Amniotic epithelial cell (primary cell): ENCODE data around the gene RCOR2.
A peak's percentile ranks its signal among the peaks of the same experiment; 100 is the strongest.
"Not testable (repeated sequence)": the region's sequence is repeated elsewhere in the genome, so short reads cannot be mapped to it uniquely, and the experiment has no call there.

ENCODE experiments used
- DNase-seq: peaks from one replicate; pipeline ENCODE4 v3.0.0-alpha.2; 2010; ENCODE audit warnings: low read depth

Gene RCOR2

DNA sequence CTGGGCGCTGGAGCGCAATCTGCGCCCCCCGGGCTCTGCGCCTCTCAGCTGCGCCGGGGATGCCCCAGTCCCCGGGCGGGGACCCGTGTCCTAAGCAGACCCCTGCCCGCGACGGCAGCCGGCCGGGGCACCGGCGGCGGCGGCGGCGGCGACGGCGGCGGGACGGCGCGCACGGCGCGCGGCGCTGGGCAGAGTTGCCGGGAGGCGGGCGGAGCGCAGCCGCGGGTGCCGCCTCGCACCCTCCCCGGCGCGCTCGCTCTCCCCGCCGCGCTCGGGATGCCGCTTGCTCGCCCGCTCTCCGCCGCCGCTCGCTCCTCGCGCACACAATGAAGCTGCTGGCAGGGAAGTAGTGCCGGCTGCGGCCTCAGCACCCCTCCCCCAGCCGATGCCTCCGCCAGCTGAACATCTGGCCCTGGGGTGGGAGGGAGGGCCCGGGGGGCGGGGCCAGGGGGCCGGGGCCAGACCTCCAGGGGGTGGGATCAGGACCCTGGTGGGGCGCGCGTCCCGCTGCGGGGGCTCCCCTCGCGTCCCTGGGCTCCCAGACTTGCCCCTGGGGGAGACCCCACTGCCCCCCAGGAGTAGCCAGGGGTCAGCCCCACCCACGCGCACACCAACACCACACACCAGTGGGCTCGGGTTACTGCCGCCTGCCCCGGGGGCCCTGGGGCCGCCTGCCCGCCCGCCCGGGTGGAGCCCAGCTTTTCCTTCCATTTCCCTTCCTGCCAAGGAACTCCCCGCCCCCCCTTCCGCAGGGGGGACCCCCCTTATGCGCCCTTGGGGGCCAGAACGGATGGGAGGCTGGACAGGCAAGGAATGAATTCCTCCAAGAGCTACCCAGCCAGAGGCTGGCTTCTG is at the start of gene RCOR2:
RCOR2 (minus strand) TSS at position 328 of the 855 bp plus-strand sequence. CDS start 708 bp downstream, outside the sequence.
- peak; percentile 85 for DNase-seq

DNA sequence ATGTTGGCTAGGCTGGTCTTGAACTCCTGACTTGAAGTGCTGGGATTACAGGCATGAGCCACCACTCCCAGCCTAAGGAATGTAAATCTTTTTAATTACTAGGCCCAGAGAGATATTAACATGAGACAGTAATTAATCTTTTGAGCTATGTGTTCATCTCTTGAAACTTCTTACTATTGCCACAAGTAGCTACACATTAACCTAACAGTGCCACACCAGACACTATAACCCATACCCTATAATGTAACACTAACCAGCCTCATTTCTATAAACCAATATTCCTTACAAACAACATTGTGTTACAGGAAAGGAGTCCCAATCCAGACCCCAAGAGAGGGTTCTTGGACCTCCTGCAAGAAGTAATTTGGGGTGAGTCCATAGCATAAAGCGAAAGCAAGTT is 49.5 kb upstream of the RCOR2 start:
- DNase-seq: no peak

DNA sequence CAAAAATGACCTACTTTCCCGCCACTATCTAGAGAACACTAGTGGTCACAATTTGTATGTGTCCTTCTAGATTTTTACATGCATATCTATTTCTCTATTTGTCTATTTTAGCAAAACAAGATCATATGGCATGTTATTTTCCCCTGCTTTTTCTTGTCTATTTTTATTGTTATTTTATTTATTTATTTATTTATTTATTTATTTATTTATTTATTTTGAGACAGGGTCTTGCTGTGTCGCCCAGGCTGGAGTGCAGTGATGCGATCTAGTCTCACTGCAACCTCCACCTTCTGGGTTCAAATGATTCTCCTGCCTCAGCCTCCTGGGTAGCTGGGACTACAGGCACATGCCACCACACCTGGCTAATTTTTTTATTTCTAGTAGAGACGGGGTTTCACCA is 46.9 kb upstream of the RCOR2 start:
- not testable (repeated sequence) for DNase-seq

DNA sequence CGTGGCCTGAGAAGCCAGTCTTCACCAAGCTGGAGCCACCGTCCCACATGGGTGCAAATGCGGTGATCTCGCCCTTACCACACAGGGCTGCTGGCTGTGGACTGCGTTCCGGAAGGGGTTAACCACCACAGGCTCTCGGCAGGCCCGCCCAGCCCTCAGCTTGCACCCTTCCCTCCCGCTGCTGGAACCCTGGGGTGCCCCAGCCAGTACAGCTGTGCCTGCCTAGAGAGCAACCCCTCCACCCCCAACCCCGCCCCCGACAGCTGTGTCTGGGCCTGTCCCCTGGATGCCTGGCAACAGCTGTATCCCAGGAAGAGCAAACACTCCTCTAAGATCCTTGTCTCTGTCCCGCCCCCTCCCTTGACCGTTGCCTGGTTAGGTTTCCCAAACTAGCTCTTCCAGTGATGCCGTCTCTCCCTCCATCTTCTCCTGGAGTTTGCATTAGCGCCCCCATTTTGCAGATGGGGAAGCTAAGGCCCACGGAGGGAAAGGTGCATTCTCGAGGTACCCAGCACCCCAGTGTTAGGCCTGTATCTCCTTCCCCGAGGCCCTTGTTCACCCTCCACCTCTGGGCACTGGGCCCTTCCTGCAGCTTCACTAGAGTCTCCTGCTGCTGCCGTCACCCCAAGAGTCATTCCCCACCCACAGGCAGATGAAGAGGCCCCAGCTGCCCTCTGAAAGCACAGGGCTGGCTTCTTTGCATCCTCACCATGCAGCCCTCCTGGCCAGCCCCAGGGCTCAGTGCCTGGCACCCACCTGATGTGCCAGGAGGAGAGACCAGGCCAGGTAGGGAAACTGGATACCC is 44.8 kb upstream of the RCOR2 start:
- no peak for DNase-seq

DNA sequence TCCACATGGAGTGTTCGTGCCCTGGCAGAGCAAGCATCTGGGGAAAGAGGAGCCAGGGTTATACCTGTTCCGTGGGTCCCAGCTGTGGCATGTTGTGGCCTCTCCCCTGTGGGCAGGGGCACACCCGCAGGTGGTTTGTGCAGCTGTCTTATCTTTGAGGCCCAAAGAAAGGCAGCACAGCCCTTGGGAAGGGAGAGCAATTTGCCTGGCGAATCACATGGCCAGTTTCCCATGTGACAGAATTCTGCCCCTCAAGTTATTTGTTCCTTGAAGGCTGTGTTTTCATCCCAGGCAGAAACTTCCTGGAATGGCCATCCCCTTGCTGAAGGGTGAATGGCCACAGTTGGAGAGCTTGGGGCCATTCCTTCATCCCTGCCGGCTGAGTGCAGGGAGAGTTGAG is 41.0 kb upstream of the RCOR2 start:
- DNase-seq: no peak

DNA sequence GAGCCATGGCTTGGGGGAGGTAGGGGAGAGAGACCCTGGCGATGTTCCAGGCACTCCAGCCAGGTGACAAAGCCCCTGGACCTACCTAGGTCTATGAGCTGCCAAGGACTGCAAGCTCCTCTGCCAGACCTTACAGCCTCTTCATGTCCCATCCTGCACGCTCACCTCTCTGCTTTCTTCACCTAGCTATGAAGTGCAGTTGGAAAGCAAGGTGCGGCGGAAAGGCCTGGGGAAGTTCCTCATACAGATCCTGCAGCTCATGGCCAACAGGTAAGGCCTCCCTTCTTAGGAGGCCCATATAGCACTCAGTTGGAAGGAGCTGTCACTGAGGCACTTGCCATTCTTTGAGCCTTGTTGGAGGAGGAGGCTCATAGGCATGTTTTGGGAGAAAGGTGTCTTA is 35.6 kb upstream of the RCOR2 start:
- DNase-seq: no peak

DNA sequence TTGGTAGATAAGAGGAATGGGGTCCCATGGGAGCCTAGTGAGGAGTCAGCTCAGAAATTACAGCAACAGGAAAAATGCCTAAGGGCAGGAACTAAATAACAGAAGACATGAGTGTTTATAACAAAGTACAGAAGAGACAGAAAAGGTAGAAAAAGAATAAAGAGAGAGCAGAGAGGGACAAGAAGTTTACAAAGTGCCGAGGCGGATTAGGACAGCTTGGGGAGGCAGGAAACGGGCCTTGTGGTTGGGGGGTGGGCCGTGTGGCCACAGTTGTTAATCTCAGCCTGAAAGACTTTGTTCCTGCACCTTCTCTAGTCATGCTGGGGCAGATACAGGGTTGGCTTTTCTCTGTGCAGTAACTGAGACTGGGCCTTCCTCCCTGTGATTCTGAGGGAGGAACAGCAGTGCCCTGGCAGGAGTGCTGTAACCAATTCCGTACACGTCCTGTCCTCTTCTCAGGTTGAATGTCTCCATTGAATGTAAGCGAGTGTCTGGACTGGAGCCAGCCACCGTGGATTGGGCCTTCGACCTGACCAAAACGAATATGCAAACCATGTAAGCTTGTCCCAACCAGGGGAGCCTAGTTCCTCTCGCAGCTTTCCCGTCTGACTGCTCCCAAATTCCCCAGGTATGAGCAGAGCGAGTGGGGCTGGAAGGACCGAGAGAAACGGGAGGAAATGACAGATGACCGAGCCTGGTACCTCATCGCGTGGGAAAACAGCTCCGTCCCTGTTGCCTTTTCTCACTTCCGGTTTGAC is 35.0 kb upstream of the RCOR2 start:
- no peak for DNase-seq

DNA sequence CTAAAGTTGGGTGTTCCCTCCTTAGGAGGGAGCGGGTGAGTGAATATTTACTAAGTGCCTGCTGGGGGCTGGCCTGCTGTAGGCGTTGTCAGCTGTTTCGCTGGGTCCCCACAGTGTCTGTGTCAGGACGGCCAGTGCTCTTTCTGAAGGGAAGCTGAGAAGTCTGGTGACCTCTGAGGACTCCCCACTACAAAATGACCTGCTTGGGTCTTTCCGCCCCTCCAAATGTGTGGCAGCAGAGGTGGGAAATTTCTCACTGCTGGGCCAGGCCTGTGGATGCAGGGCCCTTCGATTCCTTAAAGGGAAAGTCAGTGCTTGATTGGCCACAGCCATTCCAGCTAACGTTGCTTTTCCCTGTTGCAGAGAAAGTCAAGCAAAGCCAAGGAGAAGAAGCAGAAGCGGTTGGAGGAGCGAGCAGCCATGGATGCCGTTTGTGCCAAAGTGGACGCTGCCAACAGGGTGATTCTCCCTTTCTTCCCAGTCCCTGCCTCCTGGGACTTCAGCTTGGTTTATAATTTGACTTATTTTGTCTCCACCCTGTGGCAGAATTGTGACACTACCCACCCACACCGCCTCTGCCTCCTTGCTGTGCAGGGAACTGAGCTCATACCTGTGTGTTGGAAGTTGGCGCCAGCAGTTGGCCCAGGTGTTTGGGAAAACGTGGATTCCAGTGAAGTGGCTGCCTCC is 28.7 kb upstream of the RCOR2 start:
- peak; percentile 59 for DNase-seq

DNA sequence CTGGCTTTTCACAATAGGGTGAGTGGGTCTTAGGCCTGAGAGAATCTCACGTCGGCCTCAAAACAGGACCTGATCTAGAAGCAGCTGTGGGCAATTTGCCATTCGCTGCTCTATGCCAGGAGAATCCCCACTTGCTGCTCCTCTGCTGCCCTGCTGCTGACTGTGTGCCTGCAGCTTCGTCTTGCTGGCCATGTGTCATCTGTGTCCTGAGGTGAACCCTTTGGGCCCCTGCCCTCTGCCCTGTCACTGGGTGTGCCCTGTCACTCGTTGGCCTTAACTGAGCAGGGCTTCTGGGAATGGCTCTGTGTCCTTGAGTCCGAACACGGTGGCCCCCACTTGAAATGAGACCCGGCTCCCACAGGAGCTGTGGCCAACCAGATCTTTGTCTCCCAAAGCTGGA is 28.0 kb upstream of the RCOR2 start:
- no peak for DNase-seq

DNA sequence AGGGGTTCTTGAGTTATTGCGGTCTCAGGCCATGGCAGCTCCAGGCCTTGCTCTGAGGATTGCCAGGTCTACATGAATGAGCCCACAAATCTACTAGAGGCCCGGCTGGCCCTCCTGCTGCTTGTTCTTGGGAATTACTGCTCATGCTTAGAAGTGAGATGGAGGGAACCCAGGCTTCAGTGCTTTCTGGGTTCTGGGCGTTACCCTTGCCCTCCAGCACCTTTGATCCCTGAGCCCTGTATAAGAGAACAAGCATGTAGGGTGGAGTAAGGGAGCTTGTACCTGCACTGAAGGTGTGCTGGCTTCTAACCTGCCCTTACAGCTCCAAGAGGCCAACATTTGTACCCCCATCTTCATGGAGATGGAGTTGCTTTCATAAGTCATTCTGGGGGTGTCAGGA is 25.8 kb upstream of the RCOR2 start:
- DNase-seq: no peak

DNA sequence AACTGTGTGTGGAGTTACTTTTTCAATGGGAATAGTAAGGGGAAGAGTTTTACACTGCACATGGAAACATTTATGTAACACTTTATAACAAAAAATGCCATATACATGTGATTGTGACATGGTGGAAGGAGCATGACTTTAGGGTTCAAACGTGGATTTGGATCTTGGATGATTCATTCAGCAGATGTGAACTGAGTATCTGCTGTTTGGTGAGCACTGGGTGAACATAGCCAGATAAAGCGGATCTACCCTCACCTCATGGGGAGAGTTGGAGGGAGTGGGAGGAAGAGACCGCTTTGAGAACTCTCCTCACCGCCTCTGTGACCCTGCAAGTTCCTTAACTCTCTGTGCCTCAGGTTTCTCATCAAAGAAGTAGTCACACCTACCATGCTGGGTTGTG is 24.9 kb upstream of the RCOR2 start:
- no peak for DNase-seq

DNA sequence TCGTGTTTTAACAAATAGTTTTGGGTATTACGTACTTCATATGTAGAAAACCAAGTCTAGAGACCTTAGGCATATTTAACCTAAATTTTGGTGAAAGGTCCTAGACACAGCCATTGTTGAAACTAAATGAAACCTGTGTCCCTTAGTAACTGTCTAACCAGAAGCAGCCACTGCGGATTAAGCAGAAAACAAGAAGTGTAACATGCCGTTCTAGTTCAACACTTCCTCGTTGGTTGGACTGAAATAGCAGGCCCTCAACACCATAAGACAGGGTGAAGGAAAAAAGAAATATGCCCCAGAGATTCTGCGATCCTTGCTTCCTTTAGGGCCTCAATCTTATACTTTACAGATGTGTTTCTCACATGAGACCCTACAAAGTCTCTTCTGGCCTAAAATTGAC is 23.8 kb upstream of the RCOR2 start:
- no peak for DNase-seq

DNA sequence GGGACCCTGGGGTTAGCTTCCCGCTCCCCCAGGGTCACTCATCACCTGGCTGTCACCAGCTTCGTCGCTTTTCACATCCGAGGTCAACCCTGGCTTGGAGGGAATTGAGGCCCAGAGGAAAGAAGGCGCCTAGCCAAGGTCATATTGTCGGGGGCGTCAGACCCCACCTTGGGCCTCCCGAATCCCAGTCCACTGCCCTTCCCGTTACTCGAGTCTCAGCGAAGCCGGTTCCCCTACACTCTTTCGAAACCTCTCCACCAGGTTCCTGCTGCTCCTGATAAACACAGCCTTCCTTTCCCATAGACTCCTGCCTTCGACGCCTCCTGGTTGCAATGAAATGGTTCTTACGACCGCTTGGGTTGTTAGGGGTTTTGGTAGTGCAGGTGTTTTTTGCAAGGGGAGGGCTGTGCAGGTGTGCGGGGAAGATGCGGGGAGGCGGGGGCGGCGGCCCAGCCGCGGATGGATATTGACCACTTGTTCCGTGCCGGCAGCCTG is 22.5 kb upstream of the RCOR2 start:
- peak; percentile 55 for DNase-seq

DNA sequence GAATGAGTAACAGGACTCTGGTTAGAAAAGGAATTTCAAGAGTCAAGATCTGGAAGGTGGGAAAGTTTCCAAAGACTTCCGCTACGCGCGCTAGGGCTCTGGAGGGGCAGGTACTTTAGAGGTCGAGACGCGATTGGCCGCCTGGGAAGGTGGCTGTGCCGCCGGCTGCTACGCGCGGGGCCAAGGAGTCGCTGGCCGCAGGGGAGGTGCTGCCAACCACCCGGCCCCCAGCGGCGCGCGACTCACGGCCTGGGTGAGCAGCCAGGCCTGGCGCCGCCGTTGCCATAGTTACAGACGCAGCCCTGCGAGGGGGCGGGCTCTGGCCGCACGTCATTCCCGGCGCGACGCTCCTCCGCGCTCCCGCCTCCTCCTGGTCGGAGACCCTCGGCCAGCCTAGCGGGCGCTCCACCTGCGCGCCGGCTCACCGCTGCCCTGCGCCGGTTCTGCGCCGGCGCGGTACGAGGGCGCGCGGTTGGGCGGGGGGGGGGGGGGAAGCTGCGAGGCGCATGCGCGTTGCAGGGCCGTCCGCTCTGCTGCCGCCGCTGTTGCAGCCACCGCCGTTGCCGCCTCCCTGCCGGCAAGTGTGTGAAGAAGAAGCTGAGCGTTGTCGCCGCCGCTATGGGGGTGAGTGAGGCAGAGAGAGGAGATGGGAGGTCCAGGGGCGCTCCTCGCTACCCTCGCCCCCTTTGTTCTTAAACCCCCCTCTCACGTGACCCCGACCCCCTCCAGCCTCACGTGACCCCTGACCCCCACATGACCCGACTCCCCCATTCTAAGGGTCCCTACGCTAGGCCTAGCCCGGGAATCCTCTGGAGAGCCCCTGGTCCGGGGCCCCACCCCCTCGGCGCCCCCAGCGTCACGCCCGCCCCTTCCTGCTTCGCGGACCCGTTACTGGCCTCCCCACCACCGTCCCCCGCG is 21.8 kb upstream of the RCOR2 start, which contains the start of gene NAA40:
NAA40 (plus strand) TSS at position 524 of the 918 bp plus-strand sequence; CDS start at position 619, 95 bp downstream.
- DNase-seq: peak; percentile 92

DNA sequence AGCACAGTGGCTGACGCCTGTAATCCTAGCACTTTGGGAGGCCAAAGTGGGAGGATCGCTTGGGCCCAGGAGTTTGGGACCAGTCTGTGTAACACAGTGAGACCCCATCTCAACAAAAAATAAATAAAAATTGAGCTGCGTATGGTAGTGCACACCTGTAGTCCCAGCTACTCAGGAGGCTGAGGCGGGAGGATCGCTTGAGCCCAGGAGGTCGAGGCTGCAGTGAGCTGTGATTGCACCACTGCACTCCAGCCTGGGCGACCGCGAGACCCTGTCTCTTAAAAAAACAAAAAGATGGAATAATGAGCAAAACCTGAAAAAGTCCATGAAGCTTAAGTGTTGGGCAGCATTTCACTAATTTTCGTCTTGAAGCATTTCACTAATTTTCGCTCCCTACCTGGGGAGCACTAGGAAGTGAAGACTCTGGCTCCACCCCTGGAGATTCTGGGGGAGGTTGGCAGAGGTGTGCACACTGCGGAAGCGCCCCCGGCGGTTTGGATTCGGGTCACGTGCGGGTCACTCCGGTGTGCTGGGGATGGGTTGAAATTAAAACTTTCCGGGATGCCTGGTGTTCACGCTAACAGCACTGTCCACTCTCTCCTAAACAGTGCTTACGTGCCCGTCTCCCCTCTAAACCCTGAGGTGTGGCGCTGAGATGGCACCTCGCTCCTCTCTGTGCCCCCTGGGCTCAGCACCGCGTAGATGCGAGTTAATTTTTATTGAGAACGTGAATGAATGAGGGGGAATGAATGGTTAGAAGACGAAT is 20.9 kb upstream of the RCOR2 start:
- DNase-seq: no peak

DNA sequence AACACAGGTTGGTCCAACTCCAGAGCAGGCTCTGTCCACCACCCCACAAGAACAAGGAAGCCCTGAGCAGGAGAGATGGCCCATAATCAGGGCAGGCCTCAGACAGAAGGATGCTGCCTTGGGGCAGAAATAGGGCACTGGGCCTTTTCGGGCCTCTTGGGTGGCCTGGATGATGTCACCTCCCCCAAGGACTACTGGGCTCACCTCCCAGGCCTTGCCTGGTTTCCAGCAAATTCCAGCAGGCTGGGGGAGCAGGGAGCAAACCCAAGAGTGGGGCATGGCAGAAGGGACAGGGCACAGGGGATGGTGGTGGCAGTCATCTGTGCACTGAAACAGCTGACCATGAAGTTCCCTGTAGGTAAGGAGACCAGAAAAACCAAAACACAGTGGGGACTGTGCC is 16.5 kb upstream of the RCOR2 start:
- no peak for DNase-seq

DNA sequence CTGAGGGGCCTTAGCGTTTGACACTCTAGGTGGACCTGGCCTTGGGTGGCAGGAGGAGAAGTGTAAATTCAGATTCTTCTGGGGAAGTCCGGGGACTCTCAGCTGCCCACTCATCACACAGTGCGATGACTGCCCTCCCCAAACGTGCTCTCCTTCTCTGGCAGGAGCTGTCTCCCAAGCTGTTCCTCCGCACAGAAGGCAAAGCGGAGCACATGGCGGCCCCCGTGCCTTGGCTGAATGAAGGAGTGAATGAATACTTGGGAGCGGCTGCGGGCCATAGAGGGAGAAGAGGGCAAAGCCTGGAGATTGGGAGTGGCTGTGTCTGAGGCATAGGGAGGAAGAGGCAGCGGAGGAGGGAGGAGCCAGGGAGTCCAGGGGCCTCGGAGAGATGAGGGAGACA is 14.9 kb upstream of the RCOR2 start:
- no peak for DNase-seq

DNA sequence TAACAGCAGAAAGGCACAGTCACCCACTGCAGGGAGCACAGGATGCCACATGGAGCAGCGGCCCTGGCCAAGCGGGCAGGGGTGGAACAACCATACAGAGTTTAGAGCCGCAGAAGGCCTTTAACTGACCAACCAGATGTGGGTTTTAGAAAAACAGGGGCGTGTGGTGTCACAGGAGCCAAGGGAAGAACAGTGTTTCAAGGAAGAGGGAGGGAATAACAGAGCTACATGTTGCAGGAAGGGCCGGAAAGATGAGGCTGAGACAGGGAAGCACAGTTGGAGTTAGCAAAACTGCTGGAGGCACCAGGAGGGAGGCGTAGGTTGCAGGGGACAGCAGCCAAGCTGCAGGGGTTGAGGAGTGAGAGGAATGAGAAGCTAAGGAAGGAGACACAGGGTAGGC is 14.1 kb upstream of the RCOR2 start:
- no peak for DNase-seq

DNA sequence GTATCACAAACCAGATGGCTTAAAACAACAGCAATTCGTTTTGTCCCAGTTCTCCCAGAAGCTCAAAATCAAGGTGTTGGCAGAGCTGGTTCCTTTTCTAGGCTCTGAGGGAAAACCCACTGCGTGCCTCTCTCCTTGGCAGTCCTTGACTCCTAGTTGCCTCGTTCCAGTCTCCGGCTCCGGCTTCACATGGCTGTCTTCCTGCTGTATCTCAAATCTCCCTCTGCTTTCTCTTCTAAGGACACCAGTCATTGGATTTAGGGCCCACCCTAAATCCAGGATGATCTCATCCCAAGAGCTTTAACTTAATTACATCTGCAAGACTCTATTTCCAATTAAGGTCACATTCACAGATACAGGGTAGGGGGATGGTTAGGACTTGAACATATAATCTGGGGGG is 12.7 kb upstream of the RCOR2 start:
- DNase-seq: no peak

DNA sequence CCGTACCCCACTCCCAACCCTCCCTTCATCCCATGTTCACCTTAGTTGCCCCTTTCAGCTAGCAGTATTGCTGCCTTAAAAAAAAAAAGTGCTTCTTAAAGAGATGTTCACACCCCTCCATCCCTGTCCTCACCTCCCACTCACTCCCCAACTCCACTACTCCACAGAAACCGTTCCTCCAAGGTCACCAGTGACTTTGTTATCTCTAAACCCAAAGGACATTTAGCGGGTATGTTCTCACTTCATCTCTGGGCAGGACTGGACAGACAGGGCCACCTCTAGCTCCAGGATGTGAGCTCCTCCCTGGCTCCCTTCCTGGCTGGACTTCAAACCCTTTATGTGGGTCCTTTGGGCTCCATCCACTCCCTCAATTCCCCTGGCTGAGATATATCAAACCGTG is 6.4 kb upstream of the RCOR2 start:
- DNase-seq: no peak
